K562 (cell line): ENCODE measurements around the gene TOM1L1.

Experiments
- AFF1 ChIP-seq, 2 experiments: fragments of 450-650 bp; IDR thresholded peaks; 2 replicates each; pipeline ENCODE4 v1.6.1; 2018; ENCODE audit warnings: mild to moderate bottlenecking in 2 of 2, low read depth in 1 of 2; ENCODE audit not compliant: partially characterized antibody in 2 of 2
- CTCF ChIP-seq, 3 experiments: IDR thresholded peaks in 2 of 3; conservative IDR thresholded peaks in 1 of 3; 2 replicates each; pipeline ENCODE4 v1.5.1; 2011 to 2012; ENCODE audit warnings: low read length in 3 of 3, mild to moderate bottlenecking in 3 of 3, control low read depth in 2 of 3, improper control_type of control experiment in 1 of 3, inconsistent platforms in 1 of 3, low read depth in 1 of 3, mixed read lengths in 1 of 3, moderate library complexity in 1 of 3; ENCODE audit not compliant: insufficient read depth in 2 of 3
- HLTF ChIP-seq: fragments of 450-650 bp; IDR thresholded peaks from 2 replicates; pipeline ENCODE4 v1.6.1; 2016
- MAZ ChIP-seq, 2 experiments: fragments of 450-650 bp in 1 of 2; sonication (generic) in 1 of 2; formaldehyde crosslinking; IDR thresholded peaks in 1 of 2; conservative IDR thresholded peaks in 1 of 2; 2 replicates each; pipeline versions ENCODE4 v1.4.0 to v1.5.0; 2020; ENCODE audit warnings: mild to moderate bottlenecking in 1 of 2, missing genetic modification reagents in 1 of 2
- MYC ChIP-seq, 2 experiments: fragments of 250-450 bp in 1 of 2; sonication (Bioruptor Pico) in 1 of 2; IDR thresholded peaks; 2 replicates each; pipeline versions ENCODE4 v1.5.1 to v1.6.1; 2012 to 2021; ENCODE audit warnings: low read depth in 2 of 2, borderline replicate concordance in 1 of 2, improper control_type of control experiment in 1 of 2, low read length in 1 of 2, mild to moderate bottlenecking in 1 of 2, moderate library complexity in 1 of 2
- RNF2 ChIP-seq: sonication (generic); IDR thresholded peaks from 2 replicates; pipeline ENCODE4 v1.6.1; 2016
- SP1 ChIP-seq: sonication (generic); formaldehyde crosslinking; IDR thresholded peaks from 2 replicates; pipeline ENCODE4 v1.8.1; 2022; ENCODE audit warnings: mild to moderate bottlenecking, missing genetic modification reagents
- ZBTB33 ChIP-seq: sonication (generic); formaldehyde crosslinking; IDR thresholded peaks from 2 replicates; pipeline ENCODE4 v1.8.1; 2023; ENCODE audit warnings: mild to moderate bottlenecking, missing genetic modification reagents
- ZBTB34 ChIP-seq: fragments of 250-450 bp; sonication (Bioruptor Pico); IDR thresholded peaks from 2 replicates; pipeline ENCODE4 v1.8.0; 2021; ENCODE audit warnings: mild to moderate bottlenecking, moderate library complexity

GRCh38 chr17:54945671-54946070, 45.0 kb downstream of the TOM1L1 start:
- TF ChIP-seq HLTF = no peak
- no peak for TF ChIP-seq AFF1 (IDR thresholded peaks at IDR 0.05; ENCODE audit: low read depth in 1 of 2, partially characterized antibody in 2 of 2)
- no peak for TF ChIP-seq MAZ (CRISPR knock-in tag; conservative IDR thresholded peaks at IDR 0.05 in 1 of 2, IDR thresholded peaks at IDR 0.05 in 1 of 2)
- no peak for TF ChIP-seq CTCF (IDR thresholded peaks at IDR 0.05 in 2 of 3, conservative IDR thresholded peaks at IDR 0.05 in 1 of 3; ENCODE audit: insufficient read depth in 2 of 3, low read depth in 1 of 3, low read length in 3 of 3)
- no peak for TF ChIP-seq RNF2
- TF ChIP-seq MYC (IDR thresholded peaks at IDR 0.05; ENCODE audit: low read depth, low read length) = no peak
- no peak for TF ChIP-seq MYC (CRISPR knock-in tag; IDR thresholded peaks at IDR 0.05; ENCODE audit: borderline replicate concordance, low read depth)
- no peak for TF ChIP-seq SP1 (CRISPR knock-in tag)
- TF ChIP-seq ZBTB33 (CRISPR knock-in tag) = no peak
- no peak for TF ChIP-seq ZBTB34 (CRISPR knock-in tag)
